Endothelial cell of umbilical vein (primary cell): Measurements from ENCODE around the gene SHKBP1.

Source experiments
- FOS ChIP-seq: IDR thresholded peaks from 2 replicates; pipeline ENCODE4 v1.6.1; 2011; ENCODE audit warnings: mild to moderate bottlenecking, low read length, moderate library complexity, borderline replicate concordance; ENCODE audit not compliant: insufficient read depth
- GATA2 ChIP-seq: IDR thresholded peaks from 2 replicates; pipeline ENCODE4 v1.7.0; 2011; ENCODE audit warnings: low read depth, mild to moderate bottlenecking, moderate library complexity, mixed read lengths, low read length; ENCODE audit not compliant: insufficient read length, insufficient read depth
- POLR2A ChIP-seq: IDR thresholded peaks from 2 replicates; pipeline ENCODE4 v1.6.1; 2012; ENCODE audit warnings: low read depth, mild to moderate bottlenecking, control low read depth, low read length
- POLR2AphosphoS5 ChIP-seq: IDR thresholded peaks from 2 replicates; pipeline ENCODE4 v1.6.1; 2012; ENCODE audit warnings: low read depth, mild to moderate bottlenecking, control low read depth, low read length, moderate library complexity; ENCODE audit not compliant: insufficient read depth
- TF ChIP-seq, protein P1 (sequence below), 2 donors: IDR thresholded peaks; 1 replicate in 1 of 2; 2 replicates in 1 of 2; pipeline ENCODE4 v1.5.1; 2011; ENCODE audit warnings: low read length in 2 of 2, mild to moderate bottlenecking in 2 of 2, moderate library complexity in 2 of 2, control low read depth in 1 of 2, inconsistent platforms in 1 of 2, low read depth in 1 of 2; ENCODE audit not compliant: insufficient read depth in 1 of 2; ENCODE audit errors: extremely low read depth in 1 of 2

- TF ChIP-seq GATA2 (no peak), POLR2A (no peak), POLR2AphosphoS5 (no peak), FOS (no peak)
- TF ChIP-seq, protein P1, sequence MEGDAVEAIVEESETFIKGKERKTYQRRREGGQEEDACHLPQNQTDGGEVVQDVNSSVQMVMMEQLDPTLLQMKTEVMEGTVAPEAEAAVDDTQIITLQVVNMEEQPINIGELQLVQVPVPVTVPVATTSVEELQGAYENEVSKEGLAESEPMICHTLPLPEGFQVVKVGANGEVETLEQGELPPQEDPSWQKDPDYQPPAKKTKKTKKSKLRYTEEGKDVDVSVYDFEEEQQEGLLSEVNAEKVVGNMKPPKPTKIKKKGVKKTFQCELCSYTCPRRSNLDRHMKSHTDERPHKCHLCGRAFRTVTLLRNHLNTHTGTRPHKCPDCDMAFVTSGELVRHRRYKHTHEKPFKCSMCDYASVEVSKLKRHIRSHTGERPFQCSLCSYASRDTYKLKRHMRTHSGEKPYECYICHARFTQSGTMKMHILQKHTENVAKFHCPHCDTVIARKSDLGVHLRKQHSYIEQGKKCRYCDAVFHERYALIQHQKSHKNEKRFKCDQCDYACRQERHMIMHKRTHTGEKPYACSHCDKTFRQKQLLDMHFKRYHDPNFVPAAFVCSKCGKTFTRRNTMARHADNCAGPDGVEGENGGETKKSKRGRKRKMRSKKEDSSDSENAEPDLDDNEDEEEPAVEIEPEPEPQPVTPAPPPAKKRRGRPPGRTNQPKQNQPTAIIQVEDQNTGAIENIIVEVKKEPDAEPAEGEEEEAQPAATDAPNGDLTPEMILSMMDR (IDR thresholded peaks at IDR 0.05; ENCODE audit: extremely low read depth in 1 of 2, insufficient read depth in 1 of 2, low read depth in 1 of 2, low read length in 2 of 2): no peak
Measured at GRCh38 chr19:40576151-40576584, 505 bp upstream of the SHKBP1 start.
